ENCODE results near the gene AMPH.
A peak's percentile ranks its signal among the peaks of the same experiment; 100 is the strongest.
"Not testable (repeated sequence)": the region's sequence is repeated elsewhere in the genome, so short reads cannot be mapped to it uniquely, and the experiment has no call there.

AMPH gene

DNA sequence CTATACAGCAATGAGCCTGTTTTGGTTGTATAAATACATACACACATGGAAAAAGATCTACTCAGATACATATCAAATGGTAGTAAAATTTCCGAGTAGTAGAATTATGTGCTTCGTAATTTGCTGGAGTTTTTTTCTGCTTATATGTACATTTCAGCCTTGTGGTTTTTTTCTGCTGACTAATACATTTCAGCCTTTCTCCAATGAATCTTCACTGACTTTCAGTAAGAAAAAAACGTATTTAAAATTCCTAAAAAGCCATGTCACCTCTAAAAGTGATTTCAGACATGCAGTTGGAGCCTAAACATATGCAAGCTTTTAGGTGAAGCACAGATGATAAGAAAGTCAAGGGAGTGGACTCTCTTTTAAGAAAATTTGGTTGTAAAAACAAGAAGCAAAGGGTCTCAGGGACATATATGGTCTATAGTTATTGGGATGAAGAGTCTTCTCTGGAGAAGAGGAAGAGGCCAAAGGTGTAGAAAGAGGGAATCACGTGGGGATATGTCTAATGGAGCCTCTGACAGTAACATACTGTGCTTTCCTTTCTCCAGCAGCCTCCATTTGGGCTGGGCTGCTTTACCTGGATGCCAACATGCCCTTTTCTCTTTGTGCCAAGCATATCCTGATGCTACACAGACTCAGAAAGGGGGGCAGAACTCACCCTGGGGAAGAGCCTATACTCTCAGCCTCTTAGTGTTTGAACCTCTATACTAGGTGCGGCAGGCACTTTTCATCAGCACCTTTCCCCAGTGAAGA is 2.4 kb downstream of the AMPH start:
- peak; percentile 87 for DNase-seq

DNA sequence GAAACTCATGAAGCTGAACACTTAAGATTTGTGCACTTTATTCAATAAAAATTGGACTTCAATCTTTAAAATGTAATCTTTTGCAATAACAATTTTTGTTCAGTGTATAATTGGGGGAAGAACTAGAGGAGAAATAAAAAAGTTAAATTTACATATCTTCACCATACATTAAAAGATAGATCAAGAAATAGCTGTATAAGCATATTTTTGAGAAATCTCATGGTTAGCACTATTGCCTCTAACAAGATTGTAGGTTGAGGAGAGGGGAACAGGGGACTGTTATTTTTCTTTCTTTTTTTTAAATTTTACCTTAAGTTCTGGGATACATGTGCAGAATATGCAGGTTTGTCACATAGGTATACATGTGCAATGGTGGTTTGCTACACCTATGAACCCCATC is 5.3 kb downstream of the AMPH start:
- no peak for DNase-seq

DNA sequence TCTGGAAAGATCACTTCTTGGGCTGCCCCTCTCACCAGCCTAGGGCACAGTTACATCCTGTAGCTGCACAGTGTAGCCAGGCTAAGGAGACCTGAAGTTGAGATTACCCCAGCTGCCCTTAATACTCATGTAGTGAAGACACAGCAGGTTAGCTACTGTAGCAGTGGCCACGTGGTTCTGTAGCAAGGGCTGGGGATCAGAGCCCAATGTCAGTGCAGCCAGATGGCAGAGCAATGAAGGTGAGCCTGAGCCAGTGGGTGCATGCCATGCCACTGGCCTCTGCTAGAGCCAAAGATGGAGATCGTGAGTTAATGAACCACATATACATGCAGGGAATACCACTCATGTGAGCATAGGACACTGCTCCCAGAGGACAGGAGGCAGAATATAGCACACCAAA is 15.5 kb downstream of the AMPH start:
- no peak for DNase-seq

DNA sequence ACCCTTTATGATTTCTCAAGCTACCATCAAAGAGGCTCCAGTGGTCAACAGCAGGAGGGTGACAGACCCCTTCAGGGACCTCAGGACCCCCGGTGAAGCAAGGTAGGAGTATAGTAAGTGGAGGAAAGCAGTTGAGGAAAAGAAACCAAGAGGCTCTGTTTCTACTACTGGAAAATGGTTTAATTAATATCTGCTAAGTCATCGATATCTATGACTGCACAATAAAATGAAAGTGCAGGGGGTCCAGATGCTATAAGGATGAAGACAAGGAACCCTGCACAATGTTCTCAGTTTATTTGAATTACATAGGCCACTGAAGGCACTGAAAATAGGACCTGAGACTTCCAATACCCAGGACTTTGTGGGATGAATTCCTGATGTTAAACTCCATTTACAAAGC is 23.7 kb downstream of the AMPH start:
- DNase-seq = no peak

DNA sequence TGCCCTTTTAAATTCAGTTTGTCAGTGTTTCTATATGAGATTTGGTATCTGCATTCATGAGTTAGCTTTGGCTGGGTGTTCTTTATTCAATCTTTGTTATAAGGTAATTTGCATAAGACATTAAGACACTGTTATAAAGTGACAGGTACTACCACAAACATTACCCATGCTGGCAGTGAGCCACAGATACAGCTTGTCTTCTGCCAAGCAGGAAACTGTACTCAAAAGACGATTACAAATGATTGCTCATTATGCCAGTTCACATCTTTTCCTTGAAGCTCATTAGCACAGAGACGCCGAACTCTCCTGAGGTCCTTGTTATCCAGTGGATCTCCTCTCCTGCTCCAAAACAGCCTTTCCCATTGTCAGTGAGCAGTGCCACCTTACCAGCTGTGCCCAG is 30.4 kb downstream of the AMPH start:
- DNase-seq = no peak

DNA sequence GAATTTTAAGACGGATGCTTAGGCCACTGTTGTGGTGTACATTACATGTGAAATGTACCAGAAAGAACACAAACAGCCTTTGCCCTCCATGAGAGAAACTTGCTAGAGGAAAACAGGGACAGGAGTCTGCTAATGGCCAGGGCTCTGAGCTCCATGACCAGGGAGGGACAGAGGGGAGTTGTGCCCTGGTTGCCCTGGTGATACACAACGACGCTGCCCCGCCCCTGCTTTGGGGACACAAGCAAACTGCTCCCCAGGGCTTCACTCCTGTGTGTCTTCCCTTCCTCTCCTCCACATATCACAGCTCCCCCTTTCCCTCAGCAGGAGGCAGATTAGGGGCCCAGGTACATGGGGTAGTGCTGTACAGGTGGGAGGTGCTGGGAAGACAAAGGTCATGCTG is 36.2 kb downstream of the AMPH start:
- no peak for DNase-seq

DNA sequence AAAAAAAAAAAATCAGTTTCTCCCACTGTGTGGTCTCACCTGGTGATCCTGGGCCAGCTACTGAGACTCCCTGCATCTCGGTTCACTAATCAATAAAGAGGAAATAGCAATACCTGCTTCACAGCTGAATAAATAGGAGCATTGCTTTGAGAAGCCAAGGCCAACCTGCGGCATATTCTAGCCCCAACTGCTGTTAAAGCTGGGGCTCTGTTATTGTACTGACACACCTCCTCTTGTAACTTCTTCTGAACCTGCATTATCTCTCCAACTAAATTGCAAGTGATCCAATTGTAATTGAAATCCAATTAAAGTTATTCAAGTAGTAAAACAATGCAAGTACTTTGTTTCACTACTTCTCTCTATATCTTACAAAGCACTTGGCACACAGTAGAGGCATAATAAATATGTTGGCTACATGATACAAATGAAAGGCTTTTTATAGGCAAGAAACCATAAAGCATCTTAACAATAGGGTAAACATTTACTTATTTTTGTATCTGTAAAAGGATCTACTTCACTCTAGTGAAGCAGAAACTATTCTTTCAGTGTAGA is 38.4 kb downstream of the AMPH start:
- no peak for DNase-seq

DNA sequence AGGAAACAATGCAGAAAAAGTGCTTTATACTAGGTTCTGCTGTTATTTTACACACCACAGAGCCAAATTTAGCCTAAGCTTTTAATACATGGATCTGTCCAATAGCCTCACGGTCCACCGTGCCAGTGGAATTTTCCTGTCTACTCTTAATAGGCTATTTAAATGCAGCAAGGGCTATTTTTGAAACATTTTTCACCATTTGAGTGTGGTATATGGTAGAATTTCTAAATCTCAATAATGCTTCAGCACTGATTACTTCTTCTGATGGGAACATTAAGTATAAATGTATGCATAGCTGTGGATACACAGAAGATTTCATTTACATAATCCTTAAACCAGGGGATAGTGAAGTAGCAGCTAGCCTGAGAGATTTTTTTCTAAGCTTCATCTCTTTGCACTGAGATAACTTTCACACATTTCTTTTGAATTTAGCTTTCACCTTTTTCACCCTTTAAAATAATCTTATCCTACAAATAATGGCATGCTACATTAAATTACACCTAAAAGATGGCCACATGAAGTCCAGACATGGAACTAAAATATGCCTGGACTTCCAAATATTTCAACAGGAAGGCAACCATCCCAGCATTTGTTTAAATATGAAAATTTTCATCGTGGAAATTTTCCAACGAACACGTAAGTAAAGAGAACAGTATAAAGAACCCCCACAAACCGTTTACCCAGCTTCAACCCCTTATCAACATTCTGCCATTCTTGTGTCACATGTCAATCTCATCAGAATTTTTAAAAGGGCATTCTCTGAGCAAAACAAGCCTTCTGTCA is 45.4 kb downstream of the AMPH start:
- DNase-seq = peak; percentile 54

DNA sequence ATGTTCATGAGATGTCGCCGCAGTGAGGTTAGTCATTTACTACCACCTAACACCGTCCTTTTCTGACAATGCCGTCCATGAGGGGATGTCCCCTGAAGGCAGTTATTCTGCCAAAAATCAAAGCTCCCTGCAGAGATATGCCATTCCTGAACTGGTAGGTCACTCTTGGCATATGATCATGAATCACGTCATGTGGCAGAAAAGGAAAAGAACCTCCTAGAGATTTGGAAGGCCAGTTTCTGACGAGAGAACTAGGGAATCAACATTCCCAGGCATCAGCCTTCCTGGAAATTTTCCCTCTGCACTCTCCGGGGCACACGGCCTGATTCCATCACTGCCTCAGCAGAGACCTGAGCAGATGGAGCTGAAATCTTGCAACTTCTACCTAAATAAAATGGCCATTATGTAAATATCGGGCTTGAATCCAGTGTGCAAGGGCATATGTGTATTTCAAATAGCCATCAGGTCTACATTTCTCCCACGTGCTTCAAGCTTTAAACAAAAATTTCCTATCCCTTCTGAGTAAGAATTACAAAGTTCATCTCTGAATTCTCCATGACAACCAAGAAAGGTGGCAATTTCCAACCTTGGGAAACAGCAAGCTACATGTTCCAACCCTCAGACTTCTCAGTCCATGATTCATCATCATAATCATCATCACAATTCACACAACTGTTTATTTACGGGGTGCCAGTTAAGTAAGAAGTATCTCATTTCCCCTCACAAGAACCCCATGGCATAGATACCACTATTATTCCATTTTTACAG is 46.5 kb downstream of the AMPH start:
- peak; percentile 93 for DNase-seq

DNA sequence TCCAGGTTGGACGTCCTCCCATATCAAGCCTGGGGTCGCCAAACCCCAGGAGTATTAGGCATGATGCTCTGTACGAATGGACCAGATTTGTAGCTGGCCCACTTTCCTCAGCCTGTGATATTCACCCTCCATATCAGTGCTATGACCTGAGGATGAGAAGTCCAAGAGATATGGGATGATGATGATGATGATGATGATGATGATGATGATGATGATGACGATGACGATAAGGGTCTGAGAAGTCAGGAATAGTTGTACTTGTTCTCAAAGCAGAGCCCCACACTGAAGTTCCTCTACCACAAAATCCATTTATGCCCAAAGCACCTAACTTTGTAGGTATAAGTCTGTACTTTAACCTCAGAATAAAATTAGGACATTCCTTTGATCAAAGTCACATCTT is 50.7 kb downstream of the AMPH start:
- no peak for DNase-seq

DNA sequence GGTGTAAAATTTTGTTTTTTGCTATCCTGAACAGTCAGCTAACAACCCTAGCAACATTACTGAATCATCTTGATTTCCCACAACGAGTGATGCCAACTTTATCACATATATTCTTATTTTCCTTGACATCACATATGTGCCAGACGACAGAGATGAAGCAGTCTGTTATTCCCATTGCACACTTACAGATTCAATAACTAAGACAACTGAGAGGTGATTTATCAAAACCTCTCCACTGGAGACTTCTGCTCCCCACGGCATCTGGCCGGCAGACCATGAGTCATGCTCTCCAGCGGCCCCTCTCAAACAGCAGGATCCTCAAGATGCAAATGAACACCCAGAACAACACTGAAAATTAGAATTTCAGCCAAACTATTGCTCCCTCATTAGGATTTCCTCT is 57.1 kb downstream of the AMPH start:
- DNase-seq = peak; percentile 69

DNA sequence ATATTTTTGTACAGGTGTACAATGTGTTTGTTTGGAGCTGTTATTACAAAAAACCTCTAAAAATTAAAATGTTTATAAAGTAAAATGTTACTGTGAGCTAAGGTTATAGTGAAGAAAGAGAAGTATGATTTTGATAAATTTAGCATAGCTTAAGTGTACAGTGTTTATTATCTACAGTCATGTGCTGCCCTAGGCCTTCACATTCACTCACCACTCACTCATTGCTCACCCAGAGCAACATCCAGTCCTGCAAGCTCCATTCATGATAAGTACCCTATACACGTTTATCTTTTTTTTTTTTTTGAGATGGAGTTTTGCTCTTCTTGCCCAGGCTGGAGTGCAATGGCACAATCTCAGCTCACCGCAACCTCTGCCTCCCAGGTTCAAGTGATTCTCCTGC is 59.6 kb downstream of the AMPH start:
- DNase-seq = not testable (repeated sequence)

DNA sequence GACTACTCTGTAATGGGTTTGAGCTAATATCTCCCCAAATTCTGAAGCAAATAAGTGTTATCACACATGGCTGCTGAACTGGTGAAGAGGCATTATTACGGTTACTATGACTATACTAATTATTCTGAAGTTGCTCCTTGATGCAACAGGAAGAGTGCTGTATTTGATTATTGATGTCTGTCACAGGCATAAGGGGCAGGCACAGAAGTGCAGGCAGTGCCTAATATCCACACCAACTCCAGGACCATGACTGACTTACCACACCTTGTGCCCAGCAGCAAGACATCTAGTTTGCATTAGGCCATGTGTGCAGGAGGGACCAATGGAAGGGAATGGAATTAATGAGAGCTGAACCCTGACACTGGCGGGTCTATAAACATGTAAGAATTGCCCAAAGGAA is 62.7 kb downstream of the AMPH start:
- DNase-seq = no peak

DNA sequence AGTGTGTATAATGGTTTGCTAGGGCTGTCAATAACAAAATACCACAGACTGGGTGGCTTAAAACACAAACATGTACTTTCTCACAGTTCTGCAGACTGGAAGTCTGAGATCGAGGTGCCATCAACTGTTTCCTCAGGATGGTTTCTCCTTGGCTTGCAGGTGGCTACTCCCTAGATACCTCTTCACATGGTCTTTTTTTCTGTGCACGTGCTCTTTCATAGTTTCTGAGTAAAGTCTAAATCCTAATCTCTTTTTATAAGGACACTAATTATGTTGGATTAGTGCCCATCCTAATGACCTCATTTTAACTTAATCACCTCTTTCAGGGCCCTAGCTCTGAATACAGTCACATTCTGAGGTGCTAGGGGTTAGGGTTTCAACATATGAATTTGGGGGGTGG is 65.9 kb downstream of the AMPH start:
- DNase-seq = no peak

DNA sequence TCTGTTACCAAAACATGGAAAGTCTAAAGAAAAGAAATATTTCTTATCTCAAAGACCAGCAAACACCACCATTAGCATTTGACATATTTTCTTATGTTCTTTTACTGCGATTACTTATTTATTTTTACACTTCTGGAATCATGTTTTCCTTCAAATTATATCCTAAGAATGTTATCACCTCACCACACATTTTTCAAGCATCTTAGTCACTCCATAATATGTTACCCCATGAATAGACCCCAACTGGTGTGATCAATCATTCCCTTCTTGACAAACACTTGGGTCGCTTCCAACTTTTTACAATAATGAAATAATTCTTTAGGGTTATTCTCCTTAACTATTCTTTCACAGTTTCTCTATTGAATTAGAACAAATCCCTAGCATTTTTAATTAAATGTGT is 67.4 kb downstream of the AMPH start:
- peak; percentile 56 for DNase-seq

DNA sequence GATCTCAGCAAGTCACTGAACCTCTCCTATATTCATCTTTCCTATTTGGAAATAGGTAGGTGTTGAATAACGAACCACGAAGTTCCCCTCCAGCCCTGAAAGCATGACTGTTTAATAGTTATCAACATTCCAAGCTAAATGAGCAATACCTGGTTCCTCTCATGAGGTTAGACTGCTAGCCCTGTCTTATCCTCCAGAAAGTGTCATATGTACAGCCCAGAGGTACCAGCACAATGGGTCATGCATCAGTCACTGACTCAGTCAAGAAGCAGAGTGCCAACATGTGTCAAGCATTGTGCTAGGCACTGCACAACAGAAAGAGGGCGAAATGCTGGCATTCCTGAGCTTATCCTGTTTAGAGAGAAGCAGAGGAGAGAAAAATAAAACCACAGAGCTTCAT is 70.0 kb downstream of the AMPH start:
- DNase-seq = peak; percentile 30

DNA sequence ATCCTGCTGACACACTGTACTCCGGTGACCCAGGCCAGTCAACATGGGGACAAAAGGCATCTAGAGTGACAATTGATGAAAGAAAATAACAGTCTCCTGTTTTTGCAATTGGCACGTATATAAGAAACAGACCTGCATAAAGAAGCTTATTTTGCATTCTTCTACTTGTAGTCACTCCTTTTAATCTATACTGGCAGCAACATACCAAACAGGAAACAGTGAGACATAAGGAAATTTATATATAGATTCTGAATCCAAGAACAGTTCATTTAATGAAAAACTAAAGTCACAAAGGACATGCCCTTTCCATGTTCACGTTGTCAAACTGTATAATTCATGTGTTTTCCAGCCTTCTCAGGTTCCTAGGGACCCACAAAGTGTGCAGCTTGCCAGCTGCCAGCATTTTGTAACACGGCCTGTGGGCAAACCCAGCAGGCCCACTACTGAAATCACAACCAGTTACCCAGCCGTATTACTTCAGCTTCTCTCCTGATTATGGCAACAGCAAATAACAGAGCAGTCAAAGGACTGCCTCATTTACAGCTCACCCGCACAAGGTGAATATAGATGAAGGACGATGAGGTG is 72.3 kb downstream of the AMPH start:
- no peak for DNase-seq

DNA sequence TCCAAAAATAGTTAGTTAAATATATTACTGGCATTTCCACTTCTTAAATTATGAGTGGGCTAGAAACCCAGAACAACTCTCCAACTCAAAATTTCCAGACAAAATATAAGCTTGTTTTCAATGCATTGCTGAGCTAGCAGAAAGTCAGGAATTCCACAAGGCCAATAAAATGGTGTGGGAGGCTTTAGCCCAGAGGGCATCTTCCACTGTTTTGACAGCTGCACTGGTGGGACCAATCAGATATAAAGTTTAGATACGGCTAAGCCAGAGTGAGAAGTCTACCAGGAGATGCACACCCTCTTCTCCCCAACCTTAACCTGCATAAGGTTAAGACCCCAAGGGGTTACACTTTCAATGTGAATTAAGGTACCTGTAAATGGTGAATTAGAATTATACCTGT is 76.6 kb downstream of the AMPH start:
- no peak for DNase-seq

DNA sequence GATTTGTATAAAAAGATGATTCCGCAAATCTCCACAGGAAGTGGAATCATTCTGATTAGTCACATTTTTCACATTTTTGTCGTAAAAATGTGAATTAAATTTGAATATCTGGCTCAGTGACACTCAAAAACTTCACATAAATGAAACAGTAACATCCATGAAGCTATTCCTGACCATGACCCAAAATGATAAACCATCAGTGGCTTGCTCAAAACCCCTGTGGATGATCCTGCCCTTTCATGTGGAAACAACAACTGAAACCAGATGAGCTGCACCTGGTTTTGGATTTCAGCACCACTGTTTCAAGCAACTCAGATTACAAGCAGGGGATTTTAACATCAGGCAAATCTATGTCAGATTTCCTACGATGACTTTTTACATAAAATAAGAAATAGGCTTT is 80.3 kb downstream of the AMPH start:
- no peak for DNase-seq

DNA sequence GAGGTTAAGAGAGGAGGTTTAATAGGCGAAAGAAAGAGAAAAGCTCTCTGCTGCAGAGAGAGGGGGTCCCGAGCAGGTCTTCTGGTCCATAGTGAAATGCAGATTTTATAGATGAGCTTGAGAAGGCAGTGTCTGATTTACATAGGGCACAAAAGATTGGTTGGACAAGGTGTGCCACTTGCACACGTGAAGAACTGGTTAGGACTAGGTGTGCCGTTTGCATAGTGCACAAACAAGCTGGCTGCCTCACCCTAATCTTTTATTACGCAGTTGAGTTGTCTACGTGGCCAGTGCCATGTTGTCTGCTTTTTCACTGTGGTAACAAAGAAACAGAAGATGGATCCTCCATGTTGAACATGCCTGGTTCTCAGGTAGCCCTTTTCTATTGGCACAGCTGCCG is 82.6 kb downstream of the AMPH start:
- DNase-seq = no peak

DNA sequence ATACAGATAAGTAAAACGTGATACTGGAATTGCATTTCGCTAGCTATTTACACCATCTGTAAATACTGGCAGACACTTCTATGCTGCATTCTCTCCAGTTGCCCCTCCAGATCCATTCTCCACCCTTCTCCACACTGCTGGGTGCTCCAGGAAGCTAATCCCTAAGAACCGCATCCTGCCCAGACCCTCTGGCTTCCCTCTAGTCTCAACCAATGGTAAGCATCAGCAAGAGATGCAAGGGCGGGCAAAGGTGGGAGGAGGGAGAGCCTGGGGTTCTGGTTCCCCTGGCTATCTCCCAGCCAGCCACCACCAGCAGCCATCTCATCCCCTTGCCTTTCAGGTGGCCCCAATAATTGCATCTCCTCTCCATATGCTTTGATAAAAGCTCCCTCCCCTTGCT is 84.4 kb downstream of the AMPH start:
- DNase-seq = no peak

DNA sequence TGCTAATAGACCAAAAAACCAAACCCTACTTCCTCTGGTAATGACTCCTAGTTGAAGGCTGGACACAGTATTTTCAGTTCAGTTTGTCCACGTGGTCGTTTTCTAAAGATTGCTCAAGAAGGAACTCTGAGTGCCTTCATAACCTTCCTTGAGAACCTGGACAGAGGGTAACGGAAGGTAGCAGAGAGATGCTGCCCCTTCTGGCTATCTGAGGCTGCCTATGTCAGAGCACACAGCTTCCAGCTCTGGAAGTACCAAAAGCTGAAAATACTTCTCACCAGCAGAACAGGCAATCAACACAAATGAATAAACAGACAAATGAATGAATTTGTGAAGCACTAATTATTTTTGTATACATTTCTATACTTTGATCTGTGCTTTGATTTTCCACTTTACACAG is 85.2 kb downstream of the AMPH start:
- DNase-seq = no peak

DNA sequence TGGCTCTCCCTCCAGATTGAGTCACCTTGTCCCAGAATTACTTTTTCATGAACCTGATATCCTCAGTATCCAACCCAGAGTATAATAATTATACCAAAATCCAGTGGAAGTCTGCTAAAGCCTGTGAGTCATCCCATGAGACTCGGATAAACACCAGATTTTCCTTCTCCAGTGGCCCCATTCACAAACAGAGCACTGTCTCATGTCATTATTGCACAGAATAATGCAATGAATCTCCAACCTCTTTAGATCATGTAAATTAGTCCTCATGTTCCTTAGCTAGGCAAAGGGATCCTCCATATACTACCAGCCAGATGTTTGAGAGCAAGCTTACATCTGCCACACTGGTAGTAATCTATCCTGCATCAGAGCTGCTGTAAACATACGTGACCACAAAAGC is 89.0 kb downstream of the AMPH start:
- peak; percentile 46 for DNase-seq
